Activated CD8-positive, alpha-beta T cell treated with anti-CD3 and anti-CD28 coated beads for 36 hours (primary cell): ENCODE data around the gene OR51G2. TPM values are rescaled to one million over a fixed set of nuclear protein-coding genes. Genes with fewer than 3 reads are reported as not detected.

Experiments
- ATAC-seq: fragments of 200-7000 bp; cut with Tn5 transposase; one replicate; pipeline ENCODE4 v1.10.0; 2021; ENCODE audit warnings: mild to moderate bottlenecking, moderate library complexity
- CTCF ChIA-PET: fragments of 350-600 bp; sonication (Branson Sonifier 250); formaldehyde crosslinking; loops from one replicate; lab custom pipeline; 2021; ENCODE audit warnings: antibody characterized with exemption; lab: Charles Lee
- POLR2A ChIA-PET: fragments of 350-600 bp; sonication (Branson Sonifier 250); formaldehyde crosslinking; loops from one replicate; lab custom pipeline; 2021; ENCODE audit warnings: antibody characterized with exemption; lab: Charles Lee
- DNase-seq: peaks from one replicate; pipeline ENCODE4 v3.0.0-alpha.2; 2020
- H3K27ac Mint-ChIP-seq: one replicate; pipeline ENCODE4 v1.8.0; 2021; ENCODE audit warnings: mild to moderate bottlenecking, mixed read lengths
- H3K27me3 Mint-ChIP-seq: one replicate; pipeline ENCODE4 v1.8.0; 2021; ENCODE audit warnings: mixed read lengths
- H3K36me3 Mint-ChIP-seq: one replicate; pipeline ENCODE4 v1.8.0; 2021; ENCODE audit warnings: low read depth, mixed read lengths
- H3K4me1 Mint-ChIP-seq: one replicate; pipeline ENCODE4 v1.8.0; 2021; ENCODE audit warnings: low read depth, mixed read lengths
- H3K4me3 Mint-ChIP-seq: one replicate; pipeline ENCODE4 v1.8.0; 2021; ENCODE audit warnings: mild to moderate bottlenecking, moderate library complexity, mixed read lengths
- H3K9me3 Mint-ChIP-seq: one replicate; pipeline ENCODE4 v1.8.0; 2021; ENCODE audit warnings: mixed read lengths
- intact Hi-C: fragments of 100-400 bp; cut with micrococcal nuclease; formaldehyde crosslinking; loops from one replicate; pipeline ENCODE4 v1.10.0; 2022
- total RNA-seq, 2 experiments: library from RNA; stranded (reverse); gene quantifications; one replicate each; pipeline ENCODE4 v1.2.3, GENCODE V29; 2021
- TF ChIP-seq, protein P1 (sequence below): fragments of 200-600 bp; IDR thresholded peaks from one replicate; pipeline ENCODE4 v1.8.0; 2022; ENCODE audit warnings: antibody characterized with exemption, mild to moderate bottlenecking

OR51G2 gene
- total RNA-seq, 2 experiments from 2014 or later = not detected

DNA sequence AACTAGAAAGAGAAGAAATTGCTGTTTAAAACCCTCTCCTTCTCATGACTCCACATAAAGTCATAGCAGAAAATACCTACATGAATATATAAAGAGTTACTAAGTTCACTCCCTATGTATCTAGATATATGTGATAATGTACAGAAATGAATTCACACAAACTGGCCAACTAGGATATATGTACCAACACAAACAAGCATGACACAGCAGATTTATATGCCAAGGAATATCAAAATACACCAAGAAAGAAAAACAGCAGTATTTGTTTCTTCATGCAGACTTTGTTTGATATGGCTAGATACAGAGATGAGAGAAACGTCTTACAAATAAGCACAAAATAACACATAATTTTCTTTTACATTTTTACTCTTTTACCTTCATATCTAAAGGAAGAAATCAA, 3.2 kb upstream of the OR51G2 start:
- CTCF ChIA-PET = no interaction called here
- no peak for DNase-seq

DNA sequence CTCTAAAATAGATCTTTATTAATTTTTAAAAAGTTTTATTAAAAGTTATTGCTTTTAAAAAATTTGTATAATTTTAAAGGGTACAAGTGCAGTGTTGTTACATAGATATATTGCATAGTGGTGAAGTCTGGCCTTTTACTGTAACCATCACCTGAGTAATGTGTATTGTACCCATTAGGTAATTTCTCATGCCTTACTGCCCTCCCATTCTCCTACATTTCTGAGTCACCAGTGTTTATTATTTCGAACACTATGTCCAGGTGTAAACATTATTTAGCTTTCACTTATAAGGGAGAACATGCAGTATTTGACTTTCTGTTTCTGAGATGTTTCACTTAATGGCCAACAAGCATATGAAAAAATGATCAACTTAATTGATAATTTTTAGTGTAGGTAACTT, 2.6 kb upstream of the OR51G2 start:
- Mint-ChIP-seq H3K36me3 (no peaks in the 10 kb centered on the region), H3K4me1 (no peaks in the 10 kb centered on the region), H3K4me3 (no peak overlapping the region), H3K27me3 (peaks cover 4% of the 10 kb centered on the region), H3K9me3 (no peaks in the 10 kb centered on the region), H3K27ac (no peak overlapping the region)
- intact Hi-C loops = no loop called here
- TF ChIP-seq, protein P1, sequence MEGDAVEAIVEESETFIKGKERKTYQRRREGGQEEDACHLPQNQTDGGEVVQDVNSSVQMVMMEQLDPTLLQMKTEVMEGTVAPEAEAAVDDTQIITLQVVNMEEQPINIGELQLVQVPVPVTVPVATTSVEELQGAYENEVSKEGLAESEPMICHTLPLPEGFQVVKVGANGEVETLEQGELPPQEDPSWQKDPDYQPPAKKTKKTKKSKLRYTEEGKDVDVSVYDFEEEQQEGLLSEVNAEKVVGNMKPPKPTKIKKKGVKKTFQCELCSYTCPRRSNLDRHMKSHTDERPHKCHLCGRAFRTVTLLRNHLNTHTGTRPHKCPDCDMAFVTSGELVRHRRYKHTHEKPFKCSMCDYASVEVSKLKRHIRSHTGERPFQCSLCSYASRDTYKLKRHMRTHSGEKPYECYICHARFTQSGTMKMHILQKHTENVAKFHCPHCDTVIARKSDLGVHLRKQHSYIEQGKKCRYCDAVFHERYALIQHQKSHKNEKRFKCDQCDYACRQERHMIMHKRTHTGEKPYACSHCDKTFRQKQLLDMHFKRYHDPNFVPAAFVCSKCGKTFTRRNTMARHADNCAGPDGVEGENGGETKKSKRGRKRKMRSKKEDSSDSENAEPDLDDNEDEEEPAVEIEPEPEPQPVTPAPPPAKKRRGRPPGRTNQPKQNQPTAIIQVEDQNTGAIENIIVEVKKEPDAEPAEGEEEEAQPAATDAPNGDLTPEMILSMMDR = no peak
- ATAC-seq (no peak), DNase-seq (no peak)
- ChIA-PET CTCF (no interaction called here), POLR2A (no interaction called here)

More for the DNA sequence above, 3.2 kb upstream of the OR51G2 start:
- Mint-ChIP-seq H3K4me3 (no peak overlapping the region), H3K27me3 (peaks cover 4% of the 10 kb centered on the region), H3K9me3 (no peaks in the 10 kb centered on the region), H3K27ac (no peak overlapping the region), H3K36me3 (no peaks in the 10 kb centered on the region), H3K4me1 (no peaks in the 10 kb centered on the region)
- no peak for ATAC-seq
- POLR2A ChIA-PET = no interaction called here
- intact Hi-C loops = no loop called here
- TF ChIP-seq, protein P1 = no peak

DNA sequence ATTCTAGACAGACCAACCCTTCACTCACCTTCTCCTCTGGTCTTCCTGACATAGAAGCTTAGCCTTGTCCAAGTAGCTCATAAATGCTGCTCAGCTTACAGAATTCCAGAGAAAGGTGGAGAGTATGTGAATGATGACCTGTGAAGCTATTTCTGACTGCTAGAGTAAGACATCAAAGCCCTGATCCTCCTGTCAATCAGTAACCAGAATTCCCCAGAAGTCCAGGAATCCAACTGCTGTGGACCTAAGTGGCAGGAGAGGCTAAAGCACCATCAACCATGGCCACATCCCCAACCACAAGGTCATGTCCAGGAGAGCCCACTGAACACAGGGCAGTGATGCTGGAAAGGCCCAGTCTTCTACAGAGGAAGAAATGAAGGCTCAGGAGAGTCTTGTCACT, 2.6 kb downstream of the OR51G2 start:
- ChIA-PET POLR2A (no interaction called here), CTCF (no interaction called here)
- Mint-ChIP-seq H3K4me1 (no peaks in the 10 kb centered on the region), H3K4me3 (no peak overlapping the region), H3K36me3 (no peaks in the 10 kb centered on the region), H3K9me3 (no peaks in the 10 kb centered on the region), H3K27me3 (no peaks in the 10 kb centered on the region), H3K27ac (no peak overlapping the region)
- intact Hi-C loops = no loop called here
- ATAC-seq = no peak
- DNase-seq = no peak
- TF ChIP-seq, protein P1 = no peak

DNA sequence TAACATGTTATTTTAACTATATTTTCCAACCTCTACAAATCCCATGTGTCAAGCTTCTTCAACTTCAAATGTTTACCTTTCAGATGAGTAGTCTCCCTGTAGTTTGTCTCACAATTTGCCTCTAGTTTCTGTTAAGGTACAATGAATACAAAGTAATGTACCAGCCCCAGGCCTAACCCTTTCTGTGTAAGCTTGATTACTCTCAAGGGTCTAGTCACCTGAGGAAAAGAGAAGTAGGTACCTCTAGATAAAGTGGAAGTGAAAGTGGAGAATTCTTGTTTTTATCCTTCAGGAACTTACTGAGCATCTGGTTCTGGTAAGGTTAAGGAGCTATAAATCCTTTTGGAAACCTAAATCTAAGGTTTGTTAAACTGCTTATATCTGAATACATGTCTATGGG, 15.7 kb downstream of the OR51G2 start, which contains the start of gene OR51A7:
Gene OR51A7, plus strand, starts transcription at position 300 of the 400 bp plus-strand sequence. CDS start 3,587 bp downstream, outside the sequence.
- H3K36me3 Mint-ChIP-seq = no peaks in the 10 kb centered on the region
- H3K4me3 Mint-ChIP-seq = no peak within 1 kb of the TSS
- H3K4me1 Mint-ChIP-seq = no peaks in the 10 kb centered on the region
- no peak within 1 kb of the TSS for H3K27ac Mint-ChIP-seq
- intact Hi-C loops = no loop called here
- peaks cover 4% of the 10 kb centered on the region for H3K27me3 Mint-ChIP-seq
- TF ChIP-seq, protein P1 = no peak
- H3K9me3 Mint-ChIP-seq = no peaks in the 10 kb centered on the region
- ATAC-seq (no peak), DNase-seq (no peak)
- ChIA-PET POLR2A (no interaction called here), CTCF (no interaction called here)

DNA sequence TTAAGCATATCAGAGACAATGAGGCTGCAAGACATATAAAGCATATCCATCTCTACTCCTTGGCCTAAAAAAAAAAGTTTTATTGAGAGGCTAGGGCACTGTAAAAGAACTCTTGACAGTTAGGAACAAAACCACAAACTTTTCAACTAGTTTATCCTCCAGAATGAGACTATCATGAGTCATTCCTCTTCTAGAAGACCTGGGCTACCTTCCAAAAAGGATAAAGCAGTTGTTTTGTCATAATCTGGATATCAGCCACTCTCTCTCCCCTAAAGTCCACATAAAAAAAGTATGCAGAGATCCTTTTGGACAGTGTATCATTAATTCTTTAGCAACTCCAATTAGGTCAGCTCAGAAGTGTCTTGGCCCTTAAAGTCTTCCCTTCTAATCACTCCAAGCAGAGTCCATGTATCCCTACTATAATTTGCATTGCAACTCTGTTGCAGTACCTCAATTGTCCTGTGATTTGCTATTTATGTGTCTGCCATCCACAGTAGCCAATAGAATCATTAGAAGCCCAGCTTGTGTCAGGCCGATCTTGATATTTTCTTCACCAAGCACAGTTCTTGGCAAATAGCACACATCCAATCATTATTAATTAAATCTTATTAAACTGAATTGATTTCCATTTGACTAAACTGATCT, 27.0 kb downstream of the OR51G2 start:
- no peaks in the 10 kb centered on the region for H3K36me3 Mint-ChIP-seq
- no peaks in the 10 kb centered on the region for H3K9me3 Mint-ChIP-seq
- POLR2A ChIA-PET = no interaction called here
- ATAC-seq (no peak), DNase-seq (no peak)
- TF ChIP-seq, protein P1 = no peak
- CTCF ChIA-PET = no interaction called here
- no peak overlapping the region for H3K4me3 Mint-ChIP-seq
- no peak overlapping the region for H3K27ac Mint-ChIP-seq
- H3K27me3 Mint-ChIP-seq = peaks cover 3% of the 10 kb centered on the region
- intact Hi-C loops = no loop called here
- H3K4me1 Mint-ChIP-seq = no peaks in the 10 kb centered on the region
